SK-N-SH treated with all-trans-retinoic acid at 6 μM for 48 hours (cell line): ENCODE measurements around the gene SPOCK1.

ENCODE experiments used
- ARNTL ChIP-seq: fragments of 450-650 bp; formaldehyde crosslinking; IDR thresholded peaks from 2 replicates; pipeline ENCODE4 v1.5.0; 2020; ENCODE audit warnings: low read depth, mild to moderate bottlenecking, moderate library complexity, borderline replicate concordance
- BACH2 ChIP-seq: fragments of 250-450 bp; sonication (Bioruptor Pico); IDR thresholded peaks from 2 replicates; pipeline ENCODE4 v1.9.0; 2021; ENCODE audit warnings: mild to moderate bottlenecking, borderline replicate concordance
- TF ChIP-seq, protein P1 (sequence below): fragments of 250-450 bp; sonication (Bioruptor Pico); IDR thresholded peaks from 2 replicates; pipeline ENCODE4 v1.8.0; 2020; ENCODE audit warnings: mild to moderate bottlenecking, moderate library complexity, borderline replicate concordance
- TF ChIP-seq, protein P2 (sequence below): fragments of 250-450 bp; sonication (Bioruptor Pico); IDR thresholded peaks from 2 replicates; pipeline ENCODE4 v1.5.0; 2020; ENCODE audit warnings: mild to moderate bottlenecking, moderate library complexity

DNA sequence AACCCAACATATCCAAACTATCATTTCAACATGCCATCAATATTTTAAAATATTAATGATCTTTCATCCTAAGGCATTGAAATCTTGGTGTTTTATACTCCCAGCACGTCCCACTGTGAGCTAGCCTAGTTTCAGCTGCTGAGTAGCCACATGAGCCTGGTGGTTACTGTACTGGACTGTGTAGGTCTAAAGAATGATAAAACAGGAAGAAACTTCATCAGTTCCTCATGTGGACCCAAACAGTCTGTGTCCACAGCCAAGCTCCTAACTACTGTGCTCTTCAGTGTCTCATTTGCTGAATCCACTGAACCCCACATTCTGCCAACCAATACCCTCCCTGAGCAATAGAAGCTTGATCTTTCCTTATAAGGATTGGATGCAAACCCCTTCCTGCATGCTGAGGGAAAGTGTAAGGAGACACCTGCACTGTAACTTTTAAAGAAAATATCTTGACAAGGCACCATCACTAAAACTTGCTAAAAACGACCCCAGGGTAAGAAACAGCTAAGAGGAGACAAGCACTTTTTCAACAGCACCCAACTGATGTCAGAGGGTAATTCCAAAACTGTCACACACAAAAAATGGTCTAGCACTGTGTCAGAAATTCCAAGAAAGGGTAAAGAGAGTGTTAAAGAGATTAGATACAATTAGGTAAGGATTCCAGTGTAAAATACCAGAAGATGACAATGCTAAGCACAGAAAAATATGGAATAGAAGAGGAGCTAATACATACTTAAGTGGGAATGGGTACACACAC is 126.9 kb downstream of the SPOCK1 start:
- TF ChIP-seq, protein P1, sequence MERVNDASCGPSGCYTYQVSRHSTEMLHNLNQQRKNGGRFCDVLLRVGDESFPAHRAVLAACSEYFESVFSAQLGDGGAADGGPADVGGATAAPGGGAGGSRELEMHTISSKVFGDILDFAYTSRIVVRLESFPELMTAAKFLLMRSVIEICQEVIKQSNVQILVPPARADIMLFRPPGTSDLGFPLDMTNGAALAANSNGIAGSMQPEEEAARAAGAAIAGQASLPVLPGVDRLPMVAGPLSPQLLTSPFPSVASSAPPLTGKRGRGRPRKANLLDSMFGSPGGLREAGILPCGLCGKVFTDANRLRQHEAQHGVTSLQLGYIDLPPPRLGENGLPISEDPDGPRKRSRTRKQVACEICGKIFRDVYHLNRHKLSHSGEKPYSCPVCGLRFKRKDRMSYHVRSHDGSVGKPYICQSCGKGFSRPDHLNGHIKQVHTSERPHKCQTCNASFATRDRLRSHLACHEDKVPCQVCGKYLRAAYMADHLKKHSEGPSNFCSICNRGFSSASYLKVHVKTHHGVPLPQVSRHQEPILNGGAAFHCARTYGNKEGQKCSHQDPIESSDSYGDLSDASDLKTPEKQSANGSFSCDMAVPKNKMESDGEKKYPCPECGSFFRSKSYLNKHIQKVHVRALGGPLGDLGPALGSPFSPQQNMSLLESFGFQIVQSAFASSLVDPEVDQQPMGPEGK (CRISPR knock-in tag): no peak
- TF ChIP-seq BACH2 (CRISPR knock-in tag) (no peak), ARNTL (CRISPR knock-in tag) (no peak)
- TF ChIP-seq, protein P2, sequence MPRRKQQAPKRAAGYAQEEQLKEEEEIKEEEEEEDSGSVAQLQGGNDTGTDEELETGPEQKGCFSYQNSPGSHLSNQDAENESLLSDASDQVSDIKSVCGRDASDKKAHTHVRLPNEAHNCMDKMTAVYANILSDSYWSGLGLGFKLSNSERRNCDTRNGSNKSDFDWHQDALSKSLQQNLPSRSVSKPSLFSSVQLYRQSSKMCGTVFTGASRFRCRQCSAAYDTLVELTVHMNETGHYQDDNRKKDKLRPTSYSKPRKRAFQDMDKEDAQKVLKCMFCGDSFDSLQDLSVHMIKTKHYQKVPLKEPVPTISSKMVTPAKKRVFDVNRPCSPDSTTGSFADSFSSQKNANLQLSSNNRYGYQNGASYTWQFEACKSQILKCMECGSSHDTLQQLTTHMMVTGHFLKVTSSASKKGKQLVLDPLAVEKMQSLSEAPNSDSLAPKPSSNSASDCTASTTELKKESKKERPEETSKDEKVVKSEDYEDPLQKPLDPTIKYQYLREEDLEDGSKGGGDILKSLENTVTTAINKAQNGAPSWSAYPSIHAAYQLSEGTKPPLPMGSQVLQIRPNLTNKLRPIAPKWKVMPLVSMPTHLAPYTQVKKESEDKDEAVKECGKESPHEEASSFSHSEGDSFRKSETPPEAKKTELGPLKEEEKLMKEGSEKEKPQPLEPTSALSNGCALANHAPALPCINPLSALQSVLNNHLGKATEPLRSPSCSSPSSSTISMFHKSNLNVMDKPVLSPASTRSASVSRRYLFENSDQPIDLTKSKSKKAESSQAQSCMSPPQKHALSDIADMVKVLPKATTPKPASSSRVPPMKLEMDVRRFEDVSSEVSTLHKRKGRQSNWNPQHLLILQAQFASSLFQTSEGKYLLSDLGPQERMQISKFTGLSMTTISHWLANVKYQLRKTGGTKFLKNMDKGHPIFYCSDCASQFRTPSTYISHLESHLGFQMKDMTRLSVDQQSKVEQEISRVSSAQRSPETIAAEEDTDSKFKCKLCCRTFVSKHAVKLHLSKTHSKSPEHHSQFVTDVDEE: no peak
